GM04503 (cell line): ENCODE measurements around the gene EPM2A.
"Not testable (repeated sequence)": the region's sequence is repeated elsewhere in the genome, so short reads cannot be mapped to it uniquely, and the experiment has no call there.

Experiments used
- DNase-seq: peaks from one replicate; pipeline ENCODE4 v3.0.0-alpha.2; 2012; ENCODE audit warnings: low read depth

Gene EPM2A

DNA sequence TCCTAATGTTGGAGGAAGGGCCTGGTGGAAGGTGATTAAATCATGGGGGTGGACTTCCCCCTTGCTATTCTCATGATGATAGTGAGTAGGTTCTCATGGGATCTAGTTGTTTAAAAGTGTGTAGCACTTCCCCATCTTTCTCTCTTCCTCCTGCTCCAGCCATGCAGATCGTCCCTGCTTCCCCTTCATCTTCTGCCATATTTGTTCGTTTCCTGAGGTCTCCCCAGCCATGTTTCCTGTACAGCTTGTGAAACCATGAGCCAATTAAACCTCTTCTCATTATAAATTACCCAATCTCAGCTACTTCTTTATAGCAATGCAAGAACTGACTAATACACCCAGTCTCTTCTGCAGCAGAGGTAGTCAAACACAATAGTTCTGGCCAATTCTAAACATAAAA is 5.4 kb downstream of the EPM2A start:
- no peak for DNase-seq

DNA sequence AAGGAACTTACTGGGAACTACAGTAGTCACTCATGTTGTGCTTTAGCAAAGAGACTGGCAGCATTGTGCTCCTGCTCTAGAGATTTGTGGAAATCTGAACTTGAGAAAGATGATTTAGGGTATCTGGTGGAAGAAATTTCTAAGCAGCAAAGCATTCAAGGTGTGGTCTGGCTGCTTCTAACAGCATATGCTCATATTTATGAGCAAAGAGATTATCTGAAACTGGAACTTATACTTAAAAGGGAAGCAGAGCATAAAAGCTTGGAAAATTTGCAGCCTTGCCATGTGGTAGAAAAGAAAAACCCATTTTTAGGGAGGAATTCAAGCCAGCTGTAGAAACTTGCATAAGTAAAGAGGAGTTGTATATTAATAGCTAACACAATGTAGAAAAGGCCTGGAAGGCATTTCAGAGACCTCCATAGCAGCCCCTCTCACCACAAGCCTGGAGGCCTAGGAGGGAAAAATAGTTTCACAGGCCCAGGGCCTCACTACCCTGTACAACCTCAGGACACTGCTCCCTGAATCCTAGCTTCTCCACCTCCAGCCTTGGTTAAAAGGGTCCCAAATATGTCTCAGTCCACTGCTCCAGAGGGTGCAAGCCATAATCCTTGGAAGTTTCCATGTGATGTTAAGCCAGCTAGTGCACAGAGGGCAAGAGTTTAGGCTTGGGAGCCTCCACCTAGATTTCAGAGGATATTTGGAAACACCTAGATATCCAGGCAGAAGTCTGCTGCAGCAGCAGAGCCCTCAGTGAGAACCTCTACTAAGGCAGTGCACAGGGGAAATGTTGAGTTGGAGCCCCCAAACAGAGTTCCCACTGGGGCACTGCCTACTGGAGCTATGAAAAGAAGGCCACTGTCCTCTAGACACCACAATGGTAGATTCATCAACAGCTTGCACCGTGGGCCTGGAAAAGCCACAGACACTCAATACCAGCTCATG is 6.6 kb downstream of the EPM2A start:
- no peak for DNase-seq

DNA sequence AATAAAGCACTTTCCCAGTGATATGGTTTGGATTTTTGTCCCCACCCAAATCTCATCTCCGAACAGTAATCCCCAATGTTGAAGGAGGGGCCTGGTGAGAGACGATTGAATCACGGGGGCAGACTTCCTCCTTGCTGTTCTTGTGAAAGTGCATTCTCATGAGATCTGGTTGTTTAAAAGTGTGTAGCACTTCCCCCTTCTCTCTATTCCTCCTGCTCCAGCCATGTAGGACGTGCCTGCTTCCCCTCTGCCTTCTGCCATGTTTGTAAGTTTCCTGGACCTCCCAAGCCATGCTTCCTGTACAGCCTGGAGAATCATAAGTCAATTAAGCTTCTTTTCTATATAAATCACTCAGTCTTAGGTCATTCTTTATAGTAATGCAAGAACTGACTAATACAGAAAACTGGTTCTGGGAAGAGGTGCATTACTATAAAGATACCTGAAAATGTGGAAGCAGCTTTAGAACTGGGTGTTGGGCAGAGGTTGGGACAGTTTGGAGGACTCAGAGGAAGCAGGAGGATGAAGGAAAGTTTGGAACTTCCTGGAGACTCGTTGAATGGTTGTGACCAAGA is 7.4 kb downstream of the EPM2A start:
- DNase-seq: no peak

DNA sequence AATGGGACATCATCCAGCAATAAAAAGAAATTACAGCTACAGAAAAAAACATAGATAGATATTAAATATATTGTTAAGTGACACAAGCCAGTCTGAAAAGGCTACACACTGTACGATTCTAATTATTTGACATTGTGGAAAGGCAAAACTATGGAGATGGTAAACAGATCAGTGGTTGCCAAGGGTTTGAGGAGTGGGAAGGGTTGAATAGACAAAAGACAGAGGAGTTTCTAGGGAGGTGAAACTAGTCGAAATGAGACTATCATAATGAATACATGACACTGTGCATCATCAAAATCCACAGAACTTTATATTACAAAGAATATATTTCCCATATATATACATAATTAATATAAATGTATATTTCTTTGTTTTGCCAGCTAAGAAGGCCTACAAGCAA is 9.8 kb downstream of the EPM2A start:
- no peak for DNase-seq

DNA sequence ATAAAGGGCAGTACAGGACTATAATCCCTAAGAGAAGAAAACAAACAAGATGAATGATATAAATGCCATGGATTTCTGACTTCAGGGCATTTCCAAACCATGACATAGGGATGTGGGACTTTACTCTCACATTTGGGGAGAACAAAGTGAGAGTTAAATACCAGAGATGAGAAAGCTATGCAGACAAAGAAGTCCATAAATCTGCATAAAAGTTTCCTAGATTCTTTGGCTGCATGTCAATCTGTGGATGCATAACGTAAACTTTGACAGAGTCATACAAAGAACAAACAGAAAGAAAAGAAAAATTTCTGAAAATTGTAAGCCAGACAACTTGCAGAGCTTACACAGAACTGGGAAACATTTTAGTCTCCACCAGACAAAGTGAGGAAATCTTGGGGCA is 11.7 kb downstream of the EPM2A start:
- no peak for DNase-seq

DNA sequence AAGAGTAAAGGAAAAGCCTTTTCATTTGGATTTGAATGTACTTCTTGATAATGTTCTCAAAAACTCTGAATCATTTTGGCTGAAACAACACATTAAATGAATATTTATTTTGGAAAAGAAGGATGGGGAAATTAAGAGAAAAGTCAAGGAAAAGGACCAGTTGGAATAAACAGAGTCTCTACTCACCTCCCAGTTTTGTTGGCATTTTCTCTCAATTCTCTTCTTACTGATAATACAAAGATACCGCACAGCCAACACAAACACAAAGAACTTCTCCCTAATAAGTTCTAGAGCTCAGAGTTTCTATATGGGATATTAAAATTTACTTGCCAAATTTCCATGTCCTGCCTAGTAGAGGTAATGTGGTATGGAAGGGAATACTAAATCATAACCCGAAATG is 13.1 kb downstream of the EPM2A start:
- no peak for DNase-seq

DNA sequence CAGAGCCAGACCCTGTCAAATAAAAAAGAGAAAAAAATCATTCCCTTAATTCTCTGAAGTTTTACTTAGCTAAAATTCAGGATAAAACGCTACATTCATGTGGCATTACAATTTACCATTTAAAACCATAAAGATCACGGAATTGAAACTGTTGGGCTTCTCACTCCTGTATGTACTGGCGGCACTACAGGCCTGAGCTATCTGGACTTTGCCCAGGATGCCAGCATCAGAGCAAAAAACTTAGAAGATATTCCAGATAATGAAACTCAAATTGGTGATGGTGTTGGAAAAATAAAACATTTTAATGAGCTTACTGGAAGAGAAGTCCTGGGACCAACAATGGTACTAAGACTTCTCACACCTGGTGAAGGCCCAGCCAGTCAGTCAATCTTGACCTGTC is 14.2 kb downstream of the EPM2A start:
- DNase-seq: no peak

DNA sequence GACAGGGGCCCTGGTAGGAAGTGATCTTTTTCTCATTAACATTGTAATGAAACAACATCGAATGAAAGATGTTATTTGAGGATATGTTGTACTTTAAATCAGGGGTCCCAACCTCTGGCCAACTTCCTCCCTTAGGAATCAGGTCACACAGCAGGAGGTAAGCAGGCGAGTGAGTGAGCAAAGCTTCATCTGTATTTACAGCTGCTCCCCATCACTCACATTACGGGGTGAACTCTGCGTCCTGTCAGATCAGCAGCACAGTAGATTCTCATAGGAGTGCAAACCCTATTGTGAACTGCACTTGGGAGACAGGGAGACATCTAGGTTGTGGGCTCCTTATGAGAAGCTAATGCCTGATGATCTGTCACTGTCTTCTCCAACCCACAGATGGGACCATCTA is 19.9 kb downstream of the EPM2A start:
- no peak for DNase-seq

DNA sequence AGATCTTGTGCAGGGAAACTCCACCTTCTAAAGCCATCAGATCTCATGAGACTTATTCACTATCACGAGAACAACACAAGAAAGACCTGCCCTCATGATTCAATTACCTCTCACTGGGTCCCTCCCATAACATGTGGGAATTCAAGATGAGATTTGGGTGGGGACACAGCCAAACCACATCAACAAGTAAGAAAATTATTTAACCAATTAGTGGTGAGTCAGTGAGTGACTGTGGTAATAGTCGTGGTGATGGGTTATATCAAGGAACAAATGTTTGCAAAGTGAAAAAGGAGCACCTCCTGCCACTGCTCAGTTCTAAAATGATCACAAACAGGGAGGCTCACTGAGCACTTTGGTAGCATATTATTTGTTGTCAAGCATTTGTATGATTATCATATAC is 20.6 kb downstream of the EPM2A start:
- no peak for DNase-seq

DNA sequence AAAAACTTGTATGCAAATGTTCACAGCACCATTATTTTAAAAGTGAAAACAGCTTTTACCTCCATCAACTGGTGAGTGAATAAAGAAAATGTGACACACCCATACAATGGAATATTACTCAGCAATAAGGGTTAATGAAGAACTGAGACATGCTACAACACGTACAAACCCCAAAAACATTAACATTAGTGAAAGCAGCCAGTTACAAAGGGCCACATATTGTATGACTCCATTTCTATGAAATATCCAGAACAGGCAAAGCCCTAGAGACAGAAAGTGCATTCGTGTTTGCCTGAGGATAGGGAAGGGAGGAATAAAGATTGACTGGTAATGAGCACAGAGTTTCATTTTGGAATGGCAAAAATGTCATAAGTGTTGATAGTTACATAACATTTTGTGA is 21.5 kb downstream of the EPM2A start:
- no peak for DNase-seq

DNA sequence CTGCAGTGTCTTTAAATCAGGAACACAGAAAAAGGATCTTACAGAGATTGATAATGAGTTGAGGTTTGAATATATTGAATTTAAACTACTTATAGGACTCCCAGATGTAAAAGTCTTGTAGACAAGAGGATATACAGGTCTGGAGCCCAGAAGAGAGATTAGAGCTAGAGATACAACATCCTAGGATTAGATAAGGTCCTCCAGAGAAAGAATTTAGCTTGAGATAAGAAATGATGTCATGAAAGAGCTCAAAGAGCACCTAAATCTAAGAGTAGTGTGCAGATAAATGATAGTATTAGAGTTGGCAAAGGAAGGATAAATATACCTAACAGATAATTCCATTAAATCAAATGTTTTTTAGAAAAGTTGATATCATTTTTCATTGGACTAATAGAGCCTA is 23.9 kb downstream of the EPM2A start:
- DNase-seq: no peak

DNA sequence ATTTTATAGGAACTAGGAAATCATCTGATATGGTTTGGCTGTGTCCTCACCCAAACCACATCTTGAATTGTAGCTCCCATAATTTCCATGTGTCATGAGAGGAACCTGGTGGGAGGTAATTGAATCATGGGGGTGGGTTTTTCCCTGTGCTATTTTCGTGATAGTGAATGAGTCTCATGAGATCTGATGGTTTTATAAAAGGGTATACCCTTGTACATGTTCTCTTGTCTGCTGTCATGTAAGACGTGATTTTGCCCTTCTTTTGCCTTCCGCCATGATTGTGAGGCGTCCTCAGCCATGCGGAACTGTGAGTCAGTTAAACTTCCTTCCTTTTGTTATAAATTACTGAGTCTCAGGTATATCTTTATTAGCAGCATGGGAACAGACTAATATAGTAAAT is 27.9 kb downstream of the EPM2A start:
- DNase-seq: no peak

DNA sequence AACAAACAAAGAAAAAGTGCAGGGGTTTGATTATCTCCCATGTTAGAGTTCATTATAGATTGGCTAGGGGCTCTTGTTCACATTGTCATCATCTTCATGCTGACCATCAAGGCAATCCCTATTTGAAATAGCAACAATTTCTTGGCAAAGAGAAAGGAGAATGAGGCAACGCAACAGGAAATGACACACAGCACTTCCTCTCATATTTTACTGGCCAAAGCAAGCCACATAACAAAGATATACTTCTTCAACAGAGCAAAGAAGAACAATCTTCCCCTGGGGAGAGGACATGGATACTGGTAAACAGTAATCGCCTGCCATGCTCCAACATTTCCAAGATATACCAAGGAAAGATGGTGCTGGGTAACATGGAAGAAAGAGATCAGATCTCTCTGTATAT is 29.8 kb downstream of the EPM2A start:
- peak; percentile 18 for DNase-seq

DNA sequence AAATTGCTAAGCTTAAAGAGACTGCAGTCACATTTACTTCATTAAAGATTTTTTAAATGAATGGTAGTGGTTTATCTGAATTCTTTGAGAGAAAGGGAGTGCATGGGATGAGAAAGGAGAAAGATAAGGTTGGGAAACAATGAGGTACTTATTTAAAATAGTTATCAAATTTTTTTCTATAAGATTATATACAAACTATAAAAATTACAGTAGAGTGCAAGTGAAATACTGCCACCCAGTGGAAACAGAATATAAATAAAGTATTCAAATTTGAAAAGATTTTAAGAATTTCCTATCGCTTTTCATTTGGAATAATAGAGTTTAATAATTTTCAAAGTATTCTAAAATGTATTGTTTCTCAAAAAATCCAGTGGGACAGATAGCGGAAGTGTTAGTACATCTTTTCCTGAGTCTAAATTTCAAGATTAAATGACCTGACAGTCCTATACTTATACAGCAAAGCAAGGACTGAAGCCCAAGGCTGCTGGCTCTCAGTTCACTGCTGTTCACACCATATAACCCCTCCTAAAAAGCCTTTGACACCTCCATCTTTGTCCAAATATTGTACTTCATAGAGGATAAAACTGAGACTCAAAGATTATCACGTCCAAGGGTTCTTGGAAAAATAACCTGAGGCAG is 31.1 kb downstream of the EPM2A start:
- no peak for DNase-seq

DNA sequence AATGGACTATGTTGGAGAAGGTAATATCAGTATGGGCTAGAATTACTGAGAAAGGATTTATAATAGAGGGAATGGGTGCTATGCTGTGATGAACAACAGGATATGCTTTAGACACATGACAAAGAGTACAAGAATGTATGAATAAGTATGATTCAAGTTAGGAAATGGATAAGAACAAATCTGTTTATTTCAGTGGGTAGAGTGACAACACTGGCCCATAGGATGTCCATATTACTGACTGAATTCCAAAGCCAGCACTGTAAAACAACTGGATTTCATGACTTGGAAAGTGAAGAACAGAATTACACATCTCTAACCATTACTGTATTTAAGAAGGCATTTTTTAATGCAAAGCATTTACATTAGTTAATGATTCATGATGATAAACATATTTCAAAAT is 35.9 kb downstream of the EPM2A start:
- peak; percentile 10 for DNase-seq

DNA sequence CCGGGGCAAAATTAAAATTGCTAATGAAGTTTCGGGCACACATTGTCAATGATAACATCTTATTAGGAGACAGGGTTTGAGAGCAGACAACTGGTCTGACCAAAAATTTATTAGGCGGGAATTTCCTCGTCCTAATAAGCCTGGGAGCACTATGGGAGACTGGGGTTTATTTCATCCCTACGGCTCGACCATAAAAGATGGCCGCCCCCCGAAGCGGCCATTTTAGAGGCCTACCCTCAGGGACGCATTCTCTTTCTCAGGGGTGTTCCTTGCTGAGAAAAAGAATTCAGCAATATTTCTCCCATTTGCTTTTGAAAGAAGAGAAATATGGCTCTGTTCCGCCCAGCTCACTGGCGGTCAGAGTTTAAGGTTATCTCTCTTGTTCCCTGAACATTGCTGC is 37.9 kb downstream of the EPM2A start:
- DNase-seq: not testable (repeated sequence)

DNA sequence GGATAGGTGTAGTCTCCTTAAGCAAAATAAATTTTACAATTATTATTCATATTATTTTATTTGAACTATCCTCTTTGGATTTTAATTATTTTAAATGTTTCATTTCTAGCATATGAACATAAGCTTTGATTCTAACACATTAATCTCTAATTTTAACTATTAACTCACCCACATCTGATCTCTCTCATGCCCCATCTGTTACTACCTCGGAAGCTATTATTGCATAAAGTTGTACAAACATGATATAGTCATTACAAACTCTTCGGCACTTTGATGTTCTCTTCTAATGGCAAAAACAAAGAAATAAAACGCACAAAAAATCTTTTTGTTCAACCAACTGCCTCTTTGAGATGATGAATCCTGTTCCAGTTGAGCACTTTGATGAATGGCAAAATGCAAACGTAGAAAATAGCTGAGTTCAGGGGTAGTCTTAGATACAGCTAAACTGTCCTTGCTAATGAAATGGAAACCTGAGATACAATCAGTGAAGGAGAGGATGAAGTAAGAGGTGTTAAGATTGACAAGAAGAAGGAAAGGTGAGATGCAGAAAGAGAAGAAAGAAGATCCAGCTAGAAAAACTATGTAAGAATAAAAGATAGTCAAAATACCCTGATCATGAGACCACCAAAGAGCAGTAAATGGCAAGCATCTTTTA is 41.1 kb downstream of the EPM2A start:
- no peak for DNase-seq

DNA sequence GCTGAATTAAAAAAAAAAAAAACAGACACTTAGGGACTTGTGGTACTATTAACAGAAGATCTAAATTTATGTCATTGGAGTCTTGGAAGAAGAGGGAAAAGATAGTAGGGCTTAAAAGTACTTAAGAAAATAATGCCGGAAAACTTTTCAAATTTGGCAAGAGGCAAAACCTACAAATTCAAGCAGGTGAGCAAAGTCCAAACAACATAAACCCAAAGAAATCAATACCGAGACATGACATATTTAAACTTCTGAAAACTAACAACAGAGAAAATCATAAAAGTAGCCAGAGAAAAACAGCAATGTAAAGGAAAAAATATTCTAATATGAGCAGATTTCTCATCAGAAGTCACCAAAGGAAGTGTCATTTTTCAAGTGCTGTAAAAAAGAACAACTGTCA is 44.4 kb downstream of the EPM2A start:
- no peak for DNase-seq

DNA sequence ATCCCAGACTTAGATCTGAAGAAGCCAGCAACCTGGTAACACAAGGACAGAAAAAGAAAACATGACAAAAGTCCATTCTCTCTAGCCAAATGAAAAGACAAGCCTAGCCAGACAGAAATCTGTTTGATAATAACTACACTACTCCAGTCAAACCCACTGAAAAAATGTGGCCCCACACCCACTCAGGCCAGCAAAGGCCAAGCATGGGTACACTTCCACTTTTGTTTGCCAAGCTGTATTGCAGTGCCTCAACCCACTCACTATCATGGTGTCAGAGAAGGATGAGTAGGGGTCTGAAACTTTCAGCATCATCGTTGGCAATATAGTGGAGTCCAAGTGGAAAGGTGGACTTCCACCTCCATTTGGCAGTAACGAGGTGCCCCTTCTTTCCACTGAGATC is 45.8 kb downstream of the EPM2A start:
- no peak for DNase-seq

DNA sequence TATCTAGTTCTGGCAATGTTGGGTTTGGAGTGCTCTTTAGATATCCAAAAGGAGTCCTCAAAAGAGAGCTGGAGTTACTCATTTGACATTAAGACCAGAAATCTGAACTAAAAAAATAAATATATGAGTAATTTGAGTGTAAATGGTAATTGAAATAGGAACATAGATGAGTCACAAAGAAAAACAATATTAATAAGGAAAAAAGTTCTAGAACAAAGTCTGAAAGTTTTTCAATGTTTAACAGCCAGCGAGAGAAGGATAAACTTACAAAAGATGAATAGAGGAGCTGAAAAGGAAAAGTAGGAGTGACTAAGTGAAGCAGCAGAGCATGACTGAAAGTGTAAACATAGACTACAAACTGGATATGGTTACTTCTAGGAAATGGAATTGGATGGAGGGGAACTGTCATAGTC is 46.8 kb downstream of the EPM2A start:
- DNase-seq: no peak

DNA sequence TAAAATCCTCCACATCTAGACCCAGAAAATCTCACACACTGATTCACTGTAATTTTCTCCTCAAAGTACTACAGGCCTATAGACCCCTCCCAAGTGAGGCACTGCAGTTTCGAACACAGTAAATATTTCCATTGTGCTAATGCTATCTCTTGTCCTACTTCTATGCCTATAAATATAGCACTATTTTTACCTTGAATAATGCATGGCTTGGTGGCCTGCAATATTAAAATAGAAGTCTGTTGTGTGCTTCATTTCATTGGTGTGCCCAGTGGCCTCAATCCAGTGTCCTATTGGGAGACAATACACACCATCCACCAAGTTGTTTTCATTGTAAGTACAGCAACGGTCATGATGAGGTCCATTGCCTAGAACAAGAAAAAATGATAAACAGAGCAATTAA is 49.4 kb downstream of the EPM2A start:
- no peak for DNase-seq

DNA sequence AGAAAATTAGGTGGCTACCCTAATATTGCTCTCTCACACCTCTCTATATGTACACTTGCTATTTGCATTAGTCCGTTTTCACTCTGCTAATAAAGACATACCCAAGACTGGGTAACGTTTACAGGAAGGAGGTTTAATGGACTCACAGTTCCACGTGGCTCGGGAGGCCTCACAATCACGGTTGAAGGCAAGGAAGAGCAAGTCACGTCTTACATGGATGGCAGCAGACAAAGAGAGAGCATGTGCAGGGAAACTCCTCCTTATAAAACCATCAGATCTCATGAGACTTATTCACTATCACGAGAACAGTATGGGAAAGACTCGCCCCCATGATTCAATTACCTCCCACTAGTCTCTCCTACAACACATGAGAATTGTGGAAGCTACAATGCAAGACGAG is 53.4 kb downstream of the EPM2A start:
- DNase-seq: no peak

DNA sequence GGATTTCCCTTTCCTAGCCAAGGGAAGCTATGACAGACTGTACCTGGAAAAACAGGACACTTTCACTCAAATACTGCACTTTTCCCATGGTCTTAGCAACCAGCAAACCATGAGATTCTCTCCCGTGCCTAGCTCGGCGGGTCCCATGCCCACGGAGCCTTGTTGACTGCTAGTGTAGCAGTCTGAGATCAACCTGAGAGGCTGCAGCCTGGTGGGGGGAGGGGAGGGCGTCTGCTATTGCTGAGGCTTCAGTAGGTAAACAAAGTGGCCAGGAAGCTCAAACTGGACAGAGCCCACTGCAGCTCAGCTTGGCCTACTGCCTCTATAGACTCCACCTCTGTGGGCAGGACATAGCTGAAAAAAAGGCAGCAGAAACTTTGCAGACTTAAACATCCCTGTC is 61.8 kb downstream of the EPM2A start:
- no peak for DNase-seq
